Astrocyte of the hippocampus (primary cell): ENCODE data around the gene ZXDA.
"Not testable (repeated sequence)": the region's sequence is repeated elsewhere in the genome, so short reads cannot be mapped to it uniquely, and the experiment has no call there.

Source experiments
- DNase-seq: peaks from one replicate; pipeline ENCODE4 v3.0.0; 2011; ENCODE audit warnings: low read depth, low spot score

ZXDA gene, protein sequence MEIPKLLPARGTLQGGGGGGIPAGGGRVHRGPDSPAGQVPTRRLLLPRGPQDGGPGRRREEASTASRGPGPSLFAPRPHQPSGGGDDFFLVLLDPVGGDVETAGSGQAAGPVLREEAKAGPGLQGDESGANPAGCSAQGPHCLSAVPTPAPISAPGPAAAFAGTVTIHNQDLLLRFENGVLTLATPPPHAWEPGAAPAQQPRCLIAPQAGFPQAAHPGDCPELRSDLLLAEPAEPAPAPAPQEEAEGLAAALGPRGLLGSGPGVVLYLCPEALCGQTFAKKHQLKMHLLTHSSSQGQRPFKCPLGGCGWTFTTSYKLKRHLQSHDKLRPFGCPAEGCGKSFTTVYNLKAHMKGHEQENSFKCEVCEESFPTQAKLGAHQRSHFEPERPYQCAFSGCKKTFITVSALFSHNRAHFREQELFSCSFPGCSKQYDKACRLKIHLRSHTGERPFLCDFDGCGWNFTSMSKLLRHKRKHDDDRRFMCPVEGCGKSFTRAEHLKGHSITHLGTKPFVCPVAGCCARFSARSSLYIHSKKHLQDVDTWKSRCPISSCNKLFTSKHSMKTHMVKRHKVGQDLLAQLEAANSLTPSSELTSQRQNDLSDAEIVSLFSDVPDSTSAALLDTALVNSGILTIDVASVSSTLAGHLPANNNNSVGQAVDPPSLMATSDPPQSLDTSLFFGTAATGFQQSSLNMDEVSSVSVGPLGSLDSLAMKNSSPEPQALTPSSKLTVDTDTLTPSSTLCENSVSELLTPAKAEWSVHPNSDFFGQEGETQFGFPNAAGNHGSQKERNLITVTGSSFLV

DNA sequence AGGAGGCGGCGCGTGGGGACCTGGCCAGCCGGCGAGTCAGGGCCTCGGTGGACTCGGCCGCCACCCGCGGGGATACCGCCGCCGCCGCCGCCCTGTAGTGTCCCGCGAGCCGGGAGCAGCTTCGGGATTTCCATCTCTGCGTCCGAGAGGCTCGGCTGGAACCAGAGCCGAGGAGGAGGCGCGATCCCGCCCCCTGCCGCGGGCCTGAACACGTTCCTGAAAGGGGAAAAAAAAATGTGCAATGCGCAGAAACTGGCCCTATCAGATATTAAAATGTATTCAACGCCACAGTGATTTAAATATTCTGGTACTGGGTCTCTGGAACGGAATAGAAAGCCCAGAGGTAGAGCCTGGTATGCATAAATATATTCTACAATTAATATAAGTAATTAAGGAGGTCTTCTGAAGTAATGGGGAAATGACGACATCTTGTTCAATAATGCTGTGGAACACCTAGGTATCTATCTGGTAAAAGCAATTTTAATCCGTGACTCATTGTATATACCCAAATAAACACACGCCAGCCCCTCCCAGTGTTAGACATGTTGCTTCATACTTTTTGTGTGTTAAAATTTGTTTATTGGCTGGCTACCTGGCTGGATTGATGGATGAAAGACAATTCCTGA is at the start of gene ZXDA:
TSS of gene ZXDA (minus strand) at position 172 of the 626 bp plus-strand sequence. CDS start at position 134, 38 bp downstream.
- DNase-seq = peak; percentile 5

- no peak for DNase-seq
Measured at GRCh38 chrX:57952320-57952678, 42.0 kb upstream of the ZXDA start.

GRCh38 chrX:57951666-57952319 is 41.5 kb upstream of the ZXDA start:
- DNase-seq = no peak

DNA sequence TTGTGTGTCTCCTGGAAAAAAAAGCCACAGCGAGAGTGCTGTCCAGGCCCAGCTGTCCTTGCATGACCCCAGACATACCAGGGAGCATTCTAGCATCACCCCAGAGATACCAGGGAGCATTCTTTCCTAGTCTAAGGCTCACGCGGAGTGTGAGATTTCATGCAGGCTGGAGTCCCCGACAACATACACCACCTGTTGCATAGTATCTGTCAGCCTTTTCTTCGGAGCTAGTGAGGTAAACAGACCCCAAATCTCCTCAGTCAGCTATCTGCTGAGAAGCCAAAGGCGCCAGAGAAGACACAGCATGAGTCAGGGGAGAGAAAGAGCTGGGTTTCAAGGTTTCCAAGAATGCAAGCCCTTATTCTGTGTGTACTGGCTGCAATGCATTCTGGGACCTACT is 23.1 kb upstream of the ZXDA start:
- DNase-seq = no peak

DNA sequence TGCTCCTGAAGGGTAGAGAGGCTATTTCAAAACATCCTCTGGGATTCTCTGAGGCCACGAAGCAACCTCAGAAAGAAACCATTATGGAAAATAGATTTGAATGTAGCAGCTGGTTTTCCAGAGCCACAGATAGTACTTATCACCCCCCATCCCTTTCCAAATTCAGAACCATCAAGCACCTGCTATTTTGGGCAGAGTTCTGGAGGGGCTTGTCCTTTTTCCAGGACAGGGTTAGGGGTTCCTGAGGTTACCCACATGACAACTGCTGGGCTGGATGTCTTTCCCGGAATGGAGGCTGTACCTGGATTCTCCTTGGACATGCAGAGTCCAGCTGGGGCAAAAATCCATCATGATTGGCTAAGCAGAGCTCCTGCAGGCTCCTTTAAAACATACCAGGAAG is 22.0 kb upstream of the ZXDA start:
- no peak for DNase-seq

GRCh38 chrX:57930051-57930450 is 19.8 kb upstream of the ZXDA start:
- DNase-seq = no peak

DNA sequence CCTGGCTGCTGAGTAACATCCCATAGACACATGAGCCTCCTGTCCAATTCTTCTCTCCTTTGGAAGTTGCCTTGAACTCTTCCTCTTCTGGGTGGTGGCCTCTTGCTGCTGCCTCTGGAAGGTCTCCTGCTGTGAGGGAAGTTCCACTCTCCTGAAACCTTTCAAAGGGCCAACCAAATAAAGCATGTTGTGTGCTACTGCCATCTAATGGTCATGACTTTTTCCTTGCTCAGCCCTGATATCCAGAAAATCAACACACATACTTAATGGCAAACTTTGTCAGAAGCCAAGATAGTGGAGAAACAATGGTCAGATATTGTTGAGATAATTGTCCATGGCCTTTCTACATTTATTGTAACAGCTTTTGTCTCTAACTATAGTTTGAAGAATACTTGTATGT is 19.1 kb upstream of the ZXDA start:
- DNase-seq = peak; percentile 33

DNA sequence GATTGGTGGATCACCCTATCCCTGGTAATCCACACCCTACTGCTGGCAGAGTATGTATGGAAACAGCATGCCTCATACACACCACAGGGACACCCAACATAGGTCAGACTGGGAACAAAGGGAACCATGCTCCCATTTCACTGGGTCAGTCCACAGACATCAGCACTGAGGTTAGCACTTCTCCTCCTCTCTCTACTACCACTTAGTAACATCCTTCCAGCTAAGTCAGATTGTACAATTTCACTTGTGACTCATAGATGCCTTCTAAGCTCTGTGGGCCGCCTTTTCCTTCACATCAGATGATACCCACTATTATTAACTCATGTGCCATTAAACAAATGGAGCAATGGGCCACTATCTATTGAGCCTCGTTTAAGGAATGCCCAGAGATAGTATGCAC is 15.5 kb upstream of the ZXDA start:
- no peak for DNase-seq

DNA sequence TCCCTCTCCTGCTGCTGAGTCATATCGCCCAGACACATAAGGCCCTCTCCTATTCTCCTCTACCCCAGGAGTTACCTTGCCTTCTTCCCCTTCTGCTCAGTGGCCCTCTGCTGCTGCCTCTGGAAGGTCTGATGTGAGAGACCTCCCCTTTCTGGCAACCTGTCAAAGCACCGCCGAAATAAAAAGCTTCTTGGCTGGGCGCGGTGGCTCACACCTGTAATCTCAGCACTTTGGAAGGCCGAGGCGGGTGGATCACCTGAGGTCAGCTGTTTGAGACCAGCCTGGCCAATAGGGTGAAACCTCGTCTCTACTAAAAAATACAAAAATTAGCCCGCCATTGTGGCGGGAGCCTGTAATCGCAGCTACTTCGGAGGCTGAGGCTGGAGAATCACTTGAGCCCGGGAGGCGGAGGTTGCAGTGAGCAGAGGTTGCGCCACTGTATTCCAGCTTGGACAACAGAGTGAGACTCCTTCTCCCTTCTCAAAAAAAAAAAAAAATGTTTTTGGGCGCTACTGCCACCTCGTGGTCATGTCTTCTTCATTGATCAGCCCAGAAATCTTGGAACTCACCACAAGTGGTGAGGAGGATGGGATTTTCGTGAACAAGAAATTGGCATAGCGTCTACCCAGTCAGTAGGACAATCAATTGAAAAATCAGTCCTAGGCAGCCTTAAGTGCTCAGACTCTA is 8.6 kb upstream of the ZXDA start:
- peak; percentile 33 for DNase-seq

DNA sequence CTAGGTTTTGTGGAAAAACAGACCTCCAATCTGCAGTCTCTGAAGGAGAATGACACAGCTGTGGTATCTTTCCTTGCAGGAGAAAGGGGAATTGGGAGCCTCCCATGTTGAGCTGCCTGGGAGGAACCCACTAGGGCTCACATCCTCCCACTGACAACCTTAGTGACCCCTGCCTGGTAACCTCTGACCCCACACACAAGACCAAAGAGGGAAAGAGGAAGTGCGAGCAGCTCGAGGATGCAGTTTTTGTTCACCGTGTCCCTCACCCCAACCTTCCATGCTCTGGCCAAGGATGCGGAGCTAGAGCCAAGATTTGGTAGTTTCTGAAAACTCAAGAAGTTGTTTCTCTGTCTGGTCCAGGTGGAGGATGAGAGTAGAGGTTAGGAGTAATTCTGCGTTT is 5.4 kb upstream of the ZXDA start:
- no peak for DNase-seq

- DNase-seq = peak; percentile 36
Measured at GRCh38 chrX:57909595-57910286, 517 bp downstream of the ZXDA start.

DNA sequence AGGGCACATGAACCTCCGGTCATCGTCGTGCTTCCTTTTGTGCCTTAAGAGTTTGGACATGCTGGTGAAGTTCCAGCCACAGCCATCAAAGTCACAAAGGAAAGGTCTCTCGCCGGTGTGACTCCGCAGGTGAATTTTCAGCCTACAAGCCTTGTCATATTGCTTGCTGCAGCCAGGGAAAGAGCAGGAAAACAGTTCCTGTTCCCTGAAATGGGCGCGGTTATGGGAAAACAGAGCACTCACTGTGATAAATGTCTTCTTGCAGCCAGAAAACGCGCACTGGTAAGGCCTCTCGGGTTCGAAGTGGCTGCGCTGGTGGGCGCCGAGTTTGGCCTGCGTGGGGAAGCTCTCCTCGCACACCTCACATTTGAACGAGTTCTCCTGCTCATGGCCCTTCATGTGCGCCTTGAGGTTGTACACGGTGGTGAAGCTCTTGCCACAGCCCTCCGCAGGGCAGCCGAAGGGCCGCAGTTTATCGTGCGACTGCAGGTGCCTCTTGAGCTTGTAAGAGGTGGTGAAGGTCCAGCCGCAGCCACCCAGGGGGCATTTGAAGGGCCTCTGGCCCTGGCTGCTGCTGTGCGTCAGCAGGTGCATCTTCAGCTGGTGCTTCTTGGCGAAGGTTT is 1.2 kb downstream of the ZXDA start:
- not testable (repeated sequence) for DNase-seq

DNA sequence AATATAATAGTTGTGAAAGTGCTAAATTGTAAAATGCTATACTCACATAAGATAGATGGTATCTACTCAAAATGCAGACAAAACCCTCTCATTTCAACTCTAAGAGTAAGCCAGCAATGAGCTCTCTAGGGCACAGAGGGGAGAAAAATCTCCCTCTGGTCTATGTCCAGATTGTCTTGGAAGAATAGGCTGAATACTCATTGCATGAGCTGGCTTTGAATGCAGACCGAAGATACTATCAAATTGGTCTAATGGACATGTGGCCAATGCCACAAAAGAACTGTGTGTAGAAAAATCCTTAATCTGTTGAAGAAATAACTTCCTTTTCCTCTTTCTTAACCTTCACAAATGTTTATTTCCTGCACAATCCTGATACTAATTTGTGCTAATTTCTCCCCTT is 3.5 kb downstream of the ZXDA start:
- DNase-seq = peak; percentile 55

- no peak for DNase-seq
Measured at GRCh38 chrX:57905141-57905540, 5.1 kb downstream of the ZXDA start.

DNA sequence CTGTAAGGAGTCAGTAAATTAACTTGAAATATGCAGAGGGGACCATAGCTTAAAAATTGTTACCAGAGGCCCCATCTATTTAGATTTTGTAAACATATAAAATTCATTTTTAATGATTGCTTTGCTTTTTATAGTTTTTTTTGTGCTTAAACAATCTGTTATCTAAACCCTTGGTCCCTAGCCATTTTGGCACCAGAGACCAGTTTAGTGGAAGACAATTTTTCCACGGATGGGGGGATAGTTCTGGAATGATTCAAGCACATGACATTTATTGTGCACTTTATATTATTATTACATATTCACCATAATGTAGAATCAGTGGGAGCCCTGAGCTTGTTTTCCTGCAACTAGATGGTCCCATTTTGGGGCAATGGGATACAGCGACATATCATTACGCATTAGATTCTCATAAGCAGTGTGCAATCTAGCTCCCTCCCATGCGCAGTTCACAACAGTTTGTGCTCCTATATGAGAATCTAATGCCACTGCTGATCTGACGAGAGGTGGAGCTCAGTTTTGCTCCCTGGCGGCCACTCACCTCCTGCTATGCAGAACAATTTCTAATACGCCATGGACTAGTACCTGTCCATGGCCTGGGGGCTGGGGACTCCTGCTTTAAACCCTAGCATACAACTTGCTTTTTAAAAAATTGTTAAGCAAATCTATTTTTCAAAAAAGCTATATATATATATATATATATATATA is 5.9 kb downstream of the ZXDA start:
- DNase-seq = no peak

- DNase-seq = no peak
Measured at GRCh38 chrX:57902633-57903032, 7.6 kb downstream of the ZXDA start.

GRCh38 chrX:57901466-57901865 is 8.8 kb downstream of the ZXDA start:
- no peak for DNase-seq

DNA sequence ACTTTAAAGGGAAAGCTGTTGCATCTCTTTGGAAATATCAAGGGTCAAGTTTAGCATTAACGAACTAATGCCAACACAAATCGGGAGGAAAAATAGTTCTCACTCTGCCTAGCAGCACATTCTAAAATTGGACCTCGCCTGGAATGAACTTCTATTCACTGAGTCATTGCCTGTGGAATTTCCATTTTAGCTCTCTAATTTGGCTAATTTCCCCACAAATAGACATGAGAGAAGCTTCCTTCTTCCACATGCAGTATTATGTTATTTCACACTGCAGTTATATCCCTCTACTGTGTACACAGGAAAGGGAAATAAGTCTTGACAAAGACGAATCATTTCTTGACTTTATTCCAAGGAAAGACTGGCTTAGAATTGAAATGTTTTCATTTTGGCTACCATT is 9.3 kb downstream of the ZXDA start:
- peak; percentile 53 for DNase-seq

DNA sequence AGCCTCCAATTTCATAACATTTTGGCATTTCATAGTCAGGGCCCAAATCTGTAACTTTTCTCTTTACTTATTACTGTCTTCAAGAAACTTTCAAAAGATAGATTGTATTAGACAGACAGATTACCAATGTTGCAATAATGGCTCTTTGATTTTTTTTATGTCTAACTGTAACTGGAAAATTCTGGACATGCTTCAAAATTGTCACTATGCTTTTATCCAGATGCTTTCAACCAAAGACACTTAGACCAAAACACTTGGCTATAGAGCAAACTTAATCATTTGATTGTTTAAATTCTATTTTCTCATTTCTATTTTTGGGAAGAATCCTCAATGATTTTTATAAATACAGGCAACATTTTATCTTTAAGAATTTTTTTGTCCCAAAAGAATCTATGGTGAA is 10.4 kb downstream of the ZXDA start:
- DNase-seq = no peak

DNA sequence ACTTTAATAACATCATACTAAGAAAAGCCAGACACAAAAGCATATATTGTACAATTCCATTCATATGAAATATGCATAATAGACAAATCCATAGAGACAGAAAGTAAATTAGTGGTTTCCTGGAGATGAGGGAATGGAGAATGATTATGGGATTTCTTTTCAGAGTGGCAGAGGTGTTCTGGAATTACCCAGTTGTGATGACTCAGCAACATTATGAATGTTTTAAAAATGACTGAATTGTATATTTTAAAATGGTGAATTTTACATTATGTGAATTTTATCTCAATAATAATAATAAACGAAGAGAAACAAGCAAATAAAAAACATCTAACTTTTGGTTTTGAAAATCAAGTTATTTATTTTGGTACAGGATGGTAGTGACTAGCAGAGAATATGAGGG is 11.2 kb downstream of the ZXDA start:
- DNase-seq = no peak
